IPS-NIHi11 (cell line): ENCODE measurements around the gene GGT5.
"Not testable (repeated sequence)": the region's sequence is repeated elsewhere in the genome, so short reads cannot be mapped to it uniquely, and the experiment has no call there.

Source experiments
- DNase-seq: peaks from one replicate; pipeline ENCODE4 v3.0.0; 2012; ENCODE audit warnings: mixed read lengths, low spot score

Gene GGT5

GRCh38 chr22:24201681-24202614 lies 42.9 kb downstream of the GGT5 start:
- DNase-seq = no peak

- DNase-seq = peak; percentile 21
Observed at GRCh38 chr22:24200619-24201212, 44.2 kb downstream of the GGT5 start.

DNA sequence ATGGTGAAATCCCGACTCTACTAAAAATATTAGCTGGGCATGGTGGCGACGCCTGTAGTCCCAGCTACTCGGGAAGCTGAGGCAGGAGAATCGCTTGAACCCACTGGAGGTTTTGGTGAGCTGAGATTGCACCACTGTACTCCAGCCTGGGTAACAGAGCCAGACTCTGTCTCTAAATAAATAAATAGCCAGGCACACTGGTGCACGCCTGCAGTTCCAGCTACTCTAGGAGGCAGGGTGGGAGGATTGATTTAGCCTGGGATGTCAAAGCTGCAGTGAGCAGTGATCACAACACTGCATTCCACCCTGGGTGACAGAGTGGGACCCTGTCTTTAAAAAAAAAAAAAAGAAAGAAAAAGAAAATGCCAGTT lies 46.2 kb downstream of the GGT5 start:
- no peak for DNase-seq

- DNase-seq = no peak
Observed at GRCh38 chr22:24191893-24192292, 53.0 kb downstream of the GGT5 start.

GRCh38 chr22:24191381-24191841 lies 53.5 kb downstream of the GGT5 start:
- DNase-seq = no peak

DNA sequence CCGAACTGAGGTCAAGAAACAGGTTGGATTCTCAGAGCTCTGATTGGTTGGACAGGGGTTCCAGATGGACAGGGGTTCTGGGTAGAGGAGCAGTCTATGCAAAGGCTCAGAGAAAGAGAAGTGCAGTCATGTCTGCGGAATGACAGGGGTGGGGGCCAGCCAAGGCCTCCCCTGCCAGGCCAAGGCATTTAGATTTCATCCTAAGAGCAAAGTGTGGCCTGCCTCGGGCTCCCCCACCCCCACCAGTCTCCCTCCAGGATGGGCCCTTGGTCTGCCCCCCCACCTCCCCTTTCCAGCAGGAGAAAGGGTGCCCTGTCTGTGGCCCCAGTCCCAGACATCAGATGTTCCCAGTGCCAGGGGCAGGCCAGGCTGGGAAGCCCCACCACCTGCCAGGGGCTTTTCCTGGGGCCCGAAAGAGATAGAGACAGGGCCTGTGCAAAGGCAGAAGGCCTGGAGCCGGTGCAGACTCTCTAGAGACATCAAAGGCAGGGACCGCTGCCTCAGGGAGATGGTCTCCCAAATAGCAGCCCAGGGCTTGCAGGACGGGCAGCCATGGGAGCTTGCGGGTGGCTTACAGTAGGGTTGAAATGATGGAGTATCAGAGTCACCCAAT lies 54.2 kb downstream of the GGT5 start:
- DNase-seq = no peak

- DNase-seq = no peak
Observed at GRCh38 chr22:24190159-24190540, 54.7 kb downstream of the GGT5 start.

- DNase-seq = peak; percentile 95
Observed at GRCh38 chr22:24189249-24190158, 55.4 kb downstream of the GGT5 start.

- no peak for DNase-seq
Observed at GRCh38 chr22:24188705-24189248, 56.1 kb downstream of the GGT5 start.

- DNase-seq = no peak
Observed at GRCh38 chr22:24187731-24188644, 56.9 kb downstream of the GGT5 start.

- no peak for DNase-seq
Observed at GRCh38 chr22:24186892-24187670, 57.8 kb downstream of the GGT5 start.

- no peak for DNase-seq
Observed at GRCh38 chr22:24186352-24186740, 58.5 kb downstream of the GGT5 start.

DNA sequence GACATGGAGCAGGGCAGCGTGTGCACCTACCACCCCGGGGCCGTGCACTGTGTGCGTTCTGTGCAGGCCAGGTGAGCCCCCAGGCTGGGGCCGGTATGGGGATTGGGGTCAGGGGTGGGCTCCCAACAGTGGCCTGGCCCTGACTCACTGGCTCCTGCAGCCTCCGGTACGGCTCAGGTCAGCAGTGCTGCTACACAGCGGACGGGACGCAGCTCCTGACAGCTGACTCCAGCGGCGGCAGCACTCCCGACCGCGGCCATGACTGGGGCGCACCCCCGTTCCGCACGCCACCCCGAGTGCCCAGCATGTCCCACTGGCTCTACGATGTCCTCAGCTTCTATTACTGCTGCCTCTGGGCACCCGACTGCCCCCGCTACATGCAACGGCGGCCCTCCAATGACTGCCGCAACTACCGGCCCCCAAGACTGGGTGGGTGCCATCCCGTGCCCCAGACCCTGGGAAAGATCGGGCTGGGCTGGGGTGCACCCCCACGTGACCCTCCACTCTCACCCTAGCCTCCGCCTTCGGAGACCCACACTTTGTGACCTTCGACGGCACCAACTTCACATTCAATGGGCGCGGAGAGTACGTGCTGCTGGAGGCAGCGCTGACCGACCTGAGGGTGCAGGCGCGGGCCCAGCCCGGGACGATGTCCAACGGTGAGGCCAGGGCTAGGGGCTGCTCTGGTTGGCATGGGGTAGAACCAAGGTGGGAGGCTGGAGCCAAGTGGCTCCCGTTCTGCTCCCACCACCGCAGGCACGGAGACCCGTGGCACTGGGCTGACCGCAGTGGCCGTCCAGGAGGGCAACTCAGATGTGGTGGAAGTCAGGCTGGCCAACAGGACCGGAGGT lies 59.2 kb downstream of the GGT5 start:
- DNase-seq = no peak

DNA sequence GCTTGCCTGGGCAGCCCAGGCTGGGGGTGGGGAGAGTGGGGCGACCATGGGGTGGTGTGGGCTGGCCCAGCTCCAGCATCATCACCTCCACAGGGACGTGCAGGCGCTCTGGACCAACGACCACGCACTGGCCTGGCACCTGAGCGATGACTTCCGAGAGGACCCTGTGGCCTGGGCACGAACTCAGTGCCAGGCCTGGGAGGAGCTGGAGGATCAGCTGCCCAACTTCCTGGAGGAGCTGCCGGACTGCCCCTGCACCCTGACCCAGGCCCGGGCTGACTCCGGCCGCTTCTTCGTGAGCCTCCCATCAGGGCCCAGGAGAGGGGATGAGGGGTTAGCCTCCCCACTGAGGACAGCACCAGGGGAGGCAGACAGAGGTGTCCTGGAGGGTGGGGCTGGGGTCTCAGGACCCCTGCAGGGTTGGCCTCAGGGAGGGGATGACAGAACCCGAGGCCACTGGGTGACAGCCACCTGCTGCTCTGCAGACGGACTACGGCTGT lies 59.8 kb downstream of the GGT5 start:
- no peak for DNase-seq

DNA sequence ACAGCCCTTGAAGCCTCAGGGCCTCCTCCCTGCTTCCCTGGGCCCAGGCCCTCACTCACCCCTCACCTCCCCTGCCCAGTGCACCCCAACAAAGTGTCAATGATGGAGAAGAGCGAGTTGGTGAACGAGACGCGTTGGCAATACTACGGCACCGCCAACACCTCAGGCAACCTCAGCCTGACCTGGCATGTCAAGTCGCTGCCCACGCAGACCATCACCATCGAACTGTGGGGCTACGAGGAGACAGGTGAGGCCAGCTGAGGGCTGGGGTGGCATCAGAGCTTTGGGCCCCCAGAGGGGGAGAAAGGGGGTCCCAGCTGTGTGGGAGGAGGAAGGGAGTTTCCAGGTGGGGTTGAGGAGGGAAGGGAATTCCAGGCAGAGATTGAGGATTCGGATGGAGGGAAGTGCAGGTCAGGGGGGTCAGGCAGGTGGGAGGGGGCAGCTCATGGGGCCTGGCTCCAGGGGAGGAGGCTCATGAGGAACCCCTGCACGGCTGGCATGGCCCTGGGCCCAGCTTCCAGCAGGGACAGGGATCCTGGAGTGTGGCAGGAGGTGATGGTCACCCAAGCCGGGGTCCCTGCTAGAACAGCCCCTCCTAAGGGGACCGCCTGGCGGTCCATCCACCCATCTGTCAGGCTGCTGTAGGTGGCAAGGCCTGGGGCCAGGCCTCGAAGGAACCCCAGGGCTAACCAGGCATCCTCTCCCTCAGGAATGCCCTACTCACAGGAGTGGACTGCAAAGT lies 60.7 kb downstream of the GGT5 start:
- no peak for DNase-seq

GRCh38 chr22:24183321-24184031 lies 61.4 kb downstream of the GGT5 start:
- no peak for DNase-seq

DNA sequence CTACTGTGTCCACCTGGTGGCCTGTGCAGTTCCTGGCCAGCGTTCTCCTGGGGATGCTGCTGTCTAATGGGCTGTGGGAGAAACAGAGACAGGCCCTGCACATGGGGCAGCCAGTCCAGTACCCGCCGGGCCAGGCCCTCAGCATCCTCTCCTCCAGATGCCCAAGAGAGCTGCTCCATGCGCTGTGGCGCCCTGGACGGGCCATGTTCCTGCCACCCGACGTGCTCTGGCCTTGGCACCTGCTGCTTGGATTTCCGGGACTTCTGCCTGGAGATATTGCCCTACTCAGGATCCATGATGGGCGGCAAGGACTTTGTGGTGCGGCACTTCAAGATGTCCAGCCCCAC lies 62.0 kb downstream of the GGT5 start:
- DNase-seq = not testable (repeated sequence)
